Common myeloid progenitor, CD34-positive (primary cell): ENCODE data around the gene LRRC37A.
"Not testable (repeated sequence)": the region's sequence is repeated elsewhere in the genome, so short reads cannot be mapped to it uniquely, and the experiment has no call there.

Source experiments
- CTCF ChIA-PET: fragments of 350-600 bp; sonication (Branson Sonifier 250); formaldehyde crosslinking; loops from one replicate; lab custom pipeline; 2021; ENCODE audit warnings: antibody characterized with exemption; lab: Charles Lee
- POLR2A ChIA-PET: fragments of 350-600 bp; sonication (Branson Sonifier 250); formaldehyde crosslinking; loops from one replicate; lab custom pipeline; 2021; ENCODE audit warnings: antibody characterized with exemption; lab: Charles Lee
- DNase-seq, 3 donors: peaks; one replicate each; pipeline versions ENCODE4 v3.0.0 to v3.0.0-alpha.2; 2013
- H3K27ac ChIP-seq, 2 experiments: 1 replicate in 1 of 2; 2 replicates in 1 of 2; pipeline ENCODE4 v1.7.0; 2013; ENCODE audit warnings: inconsistent platforms in 2 of 2, low read length in 2 of 2, mild to moderate bottlenecking in 2 of 2, low read depth in 1 of 2, moderate library complexity in 1 of 2; ENCODE audit not compliant: severe bottlenecking in 2 of 2, insufficient read depth in 1 of 2, poor library complexity in 1 of 2
- H3K27me3 ChIP-seq, 5 experiments: replicated peaks in 2 of 5; 1 replicate in 3 of 5; 2 replicates in 2 of 5; pipeline versions ENCODE4 v1.6.1 to v1.7.0; 2013; ENCODE audit warnings: low read length in 4 of 5, mild to moderate bottlenecking in 2 of 5, moderate library complexity in 2 of 5, inconsistent platforms in 1 of 5; ENCODE audit not compliant: insufficient read depth in 5 of 5, control insufficient read depth in 4 of 5
- H3K36me3 ChIP-seq, 4 experiments: 1 replicate in 2 of 4; 2 replicates in 2 of 4; pipeline versions ENCODE4 v1.6.1 to v1.7.0; 2013; ENCODE audit warnings: low read length in 3 of 4, control low read depth in 1 of 4, mild to moderate bottlenecking in 1 of 4; ENCODE audit not compliant: control insufficient read depth in 4 of 4, insufficient read depth in 4 of 4
- H3K4me1 ChIP-seq, 4 experiments: 1 replicate in 3 of 4; 2 replicates in 1 of 4; pipeline versions ENCODE4 v1.6.1 to v1.7.1; 2013; ENCODE audit warnings: low read length in 3 of 4, mild to moderate bottlenecking in 3 of 4, control low read depth in 1 of 4, inconsistent platforms in 1 of 4, moderate library complexity in 1 of 4; ENCODE audit not compliant: control insufficient read depth in 4 of 4, insufficient read depth in 4 of 4; ENCODE audit errors: control extremely low read depth in 1 of 4
- H3K4me3 ChIP-seq, 7 experiments: 1 replicate in 4 of 7; 2 replicates in 3 of 7; pipeline versions ENCODE4 v1.5.1 to v1.7.0; 2013; ENCODE audit warnings: mild to moderate bottlenecking in 7 of 7, low read length in 6 of 7, moderate library complexity in 6 of 7, inconsistent platforms in 2 of 7, low read depth in 2 of 7, control low read depth in 1 of 7; ENCODE audit not compliant: insufficient read depth in 4 of 7, control insufficient read depth in 1 of 7; ENCODE audit errors: extremely low read depth in 1 of 7
- H3K9me3 ChIP-seq, 5 experiments: 1 replicate in 4 of 5; 2 replicates in 1 of 5; pipeline versions ENCODE4 v1.6.1 to v1.7.1; 2013; ENCODE audit warnings: low read length in 4 of 5, mild to moderate bottlenecking in 2 of 5, inconsistent platforms in 1 of 5, low read depth in 1 of 5, moderate library complexity in 1 of 5; ENCODE audit not compliant: control insufficient read depth in 4 of 5, insufficient read depth in 2 of 5; ENCODE audit errors: control extremely low read depth in 1 of 5
- WGBS: methylation state at CpG from one replicate; pipeline ENCODE4 v1.1.5; 2013; ENCODE audit not compliant: insufficient coverage; 5-methylcytosine and 5-hydroxymethylcytosine counted together

LRRC37A gene

GRCh38 chr17:46274238-46274637 is 20.7 kb upstream of the LRRC37A start:
- Histone ChIP-seq H3K27ac (no peak overlapping the region), H3K36me3 (no peaks in the 10 kb centered on the region), H3K9me3 (no peaks in the 10 kb centered on the region), H3K27me3 (no peaks in the 10 kb centered on the region), H3K4me1 (no peaks in the 10 kb centered on the region), H3K4me3 (no peak overlapping the region)
- ChIA-PET CTCF (no interaction called here), POLR2A (no interaction called here)
- DNase-seq, result no peak
- WGBS, result 92% methylated on average over 2 of the region's 3 CpGs

- H3K9me3 ChIP-seq, DNase-seq, CTCF ChIA-PET, H3K27me3 ChIP-seq, H3K4me3 ChIP-seq, H3K4me1 ChIP-seq, H3K36me3 ChIP-seq, H3K27ac ChIP-seq, POLR2A ChIA-PET: not testable (repeated sequence)
- 96% methylated on average over 3 of the region's 3 CpGs for WGBS
Measured at GRCh38 chr17:46276728-46277479, 18.0 kb upstream of the LRRC37A start.

GRCh38 chr17:46281336-46281735 is 13.6 kb upstream of the LRRC37A start:
- H3K4me1 ChIP-seq, H3K4me3 ChIP-seq, H3K27ac ChIP-seq, DNase-seq, POLR2A ChIA-PET, H3K9me3 ChIP-seq, H3K36me3 ChIP-seq, CTCF ChIA-PET, H3K27me3 ChIP-seq: not testable (repeated sequence)
- 67% methylated on average over 1 of the region's 4 CpGs for WGBS

GRCh38 chr17:46282635-46283034 is 12.3 kb upstream of the LRRC37A start:
- H3K27me3 ChIP-seq, DNase-seq, H3K27ac ChIP-seq, CTCF ChIA-PET, H3K4me3 ChIP-seq, H3K4me1 ChIP-seq, POLR2A ChIA-PET, H3K9me3 ChIP-seq, H3K36me3 ChIP-seq: not testable (repeated sequence)
- 87% methylated on average over 5 of the region's 12 CpGs for WGBS

- H3K27ac ChIP-seq, H3K4me1 ChIP-seq, POLR2A ChIA-PET, H3K9me3 ChIP-seq, CTCF ChIA-PET, H3K27me3 ChIP-seq, H3K4me3 ChIP-seq, H3K36me3 ChIP-seq: not testable (repeated sequence)
- no CpG with 5 or more reads among the region's 1 CpG for WGBS
- peak in 2 of 3 donors; percentile 35 to 56 for DNase-seq
Measured at GRCh38 chr17:46284467-46284866, 10.5 kb upstream of the LRRC37A start.

- H3K4me3 ChIP-seq, CTCF ChIA-PET, H3K9me3 ChIP-seq, H3K27me3 ChIP-seq, DNase-seq, H3K27ac ChIP-seq, H3K36me3 ChIP-seq: not testable (repeated sequence)
- 80% methylated on average over 1 of the region's 2 CpGs for WGBS
- POLR2A ChIA-PET, result interaction anchor here (0.7 kb wide), 1 partner anchor 253 kb away, joined by 3 read pairs; no protein-coding TSS in a partner anchor
- H3K4me1 ChIP-seq, result peaks cover 0 to 11% (median 6%) of the 10 kb centered on the region in 4 experiments
Measured at GRCh38 chr17:46285500-46285899, 9.4 kb upstream of the LRRC37A start.

GRCh38 chr17:46286764-46287221 is 8.1 kb upstream of the LRRC37A start:
- CTCF ChIA-PET, result interaction anchor here (0.7 to 0.8 kb wide), 3 partner anchors 17 to 20 kb away, joined by 3 read pairs; no protein-coding TSS in a partner anchor
- H3K4me3 ChIP-seq, H3K9me3 ChIP-seq, H3K27me3 ChIP-seq, POLR2A ChIA-PET, H3K27ac ChIP-seq, H3K36me3 ChIP-seq: not testable (repeated sequence)
- 11% methylated on average over 3 of the region's 3 CpGs for WGBS
- H3K4me1 ChIP-seq, result peaks cover 0 to 24% (median 17%) of the 10 kb centered on the region in 4 experiments
- peak; percentile 81 to 94 (median 91) for DNase-seq
